SK-N-MC (cell line): ENCODE measurements around the gene ABCF2.

Source experiments
- DNase-seq: peaks from one replicate; pipeline ENCODE4 v3.0.0-alpha.2; 2011; ENCODE audit warnings: low read depth, low spot score
- H3K27ac ChIP-seq: fragments of 200-600 bp; sonication (generic); 2 replicates; pipeline ENCODE4 v1.5.1; 2016; ENCODE audit warnings: mixed run types
- H3K36me3 ChIP-seq: fragments of 200-600 bp; sonication (generic); 2 replicates; pipeline ENCODE4 v1.6.1; 2017; ENCODE audit warnings: antibody characterized with exemption, low read length, mixed read lengths; ENCODE audit not compliant: insufficient read depth
- H3K4me3 ChIP-seq: fragments of 200-600 bp; sonication (generic); 2 replicates; pipeline ENCODE4 v1.5.1; 2016
- H3K9ac ChIP-seq: fragments of 200-600 bp; sonication (generic); 2 replicates; pipeline ENCODE4 v1.8.0; 2017; ENCODE audit warnings: mixed run types, mixed read lengths; ENCODE audit not compliant: insufficient read length
- H3K9me3 ChIP-seq: fragments of 200-600 bp; sonication (generic); 2 replicates; pipeline ENCODE4 v1.6.1; 2017; ENCODE audit warnings: low read depth, mild to moderate bottlenecking, antibody characterized with exemption, low read length, moderate library complexity, mixed read lengths
- EZH2 ChIP-seq: fragments of 200-600 bp; sonication (generic); IDR thresholded peaks from one replicate; pipeline ENCODE4 v1.6.1; 2017; ENCODE audit warnings: antibody characterized with exemption
- FOXP2 ChIP-seq: optimal IDR thresholded peaks from 2 replicates; pipeline ENCODE3; 2011; ENCODE audit warnings: mild to moderate bottlenecking, moderate library complexity; ENCODE audit not compliant: insufficient read depth; ENCODE audit errors: extremely low read length, control extremely low read depth
- POLR2AphosphoS5 ChIP-seq: IDR thresholded peaks from 2 replicates; pipeline ENCODE4 v1.6.1; 2012; ENCODE audit warnings: mild to moderate bottlenecking, low read depth, low read length, borderline replicate concordance

Gene ABCF2

GRCh38 chr7:151213826-151214225, 13.2 kb downstream of the ABCF2 start:
- no peak for TF ChIP-seq EZH2
- no peak for TF ChIP-seq POLR2AphosphoS5
- TF ChIP-seq FOXP2, result no peak
- Histone ChIP-seq H3K4me3 (no peak overlapping the region), H3K36me3 (peaks cover 55% of the 10 kb centered on the region), H3K9me3 (no peaks in the 10 kb centered on the region), H3K9ac (no peak overlapping the region), H3K27ac (no peak overlapping the region)
- DNase-seq, result no peak

DNA sequence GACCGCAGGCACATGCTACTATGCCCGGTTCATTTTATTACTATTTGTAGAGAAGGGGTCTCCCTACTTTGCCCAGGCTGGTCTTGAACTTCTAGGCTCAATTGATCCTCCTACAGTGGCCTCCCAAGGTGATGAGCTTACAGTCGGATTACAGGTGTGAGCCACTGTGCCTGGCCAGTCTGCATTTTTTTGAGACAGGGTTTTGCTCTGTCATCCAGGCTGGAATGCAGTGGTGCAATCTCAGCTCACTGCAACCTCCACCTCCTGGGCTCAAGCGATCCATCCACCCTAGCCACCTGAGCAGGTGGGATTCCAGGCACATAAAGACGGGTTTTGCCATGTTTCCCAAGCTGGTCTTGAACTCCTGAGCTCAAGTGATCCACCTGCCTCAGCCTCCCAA, 14.4 kb downstream of the ABCF2 start:
- DNase-seq, result no peak
- H3K4me3 ChIP-seq, result no peak overlapping the region
- TF ChIP-seq POLR2AphosphoS5, result no peak
- TF ChIP-seq FOXP2, result no peak
- no peak for TF ChIP-seq EZH2
- peaks cover 43% of the 10 kb centered on the region for H3K36me3 ChIP-seq
- no peak overlapping the region for H3K27ac ChIP-seq
- H3K9me3 ChIP-seq, result no peaks in the 10 kb centered on the region
- no peak overlapping the region for H3K9ac ChIP-seq

DNA sequence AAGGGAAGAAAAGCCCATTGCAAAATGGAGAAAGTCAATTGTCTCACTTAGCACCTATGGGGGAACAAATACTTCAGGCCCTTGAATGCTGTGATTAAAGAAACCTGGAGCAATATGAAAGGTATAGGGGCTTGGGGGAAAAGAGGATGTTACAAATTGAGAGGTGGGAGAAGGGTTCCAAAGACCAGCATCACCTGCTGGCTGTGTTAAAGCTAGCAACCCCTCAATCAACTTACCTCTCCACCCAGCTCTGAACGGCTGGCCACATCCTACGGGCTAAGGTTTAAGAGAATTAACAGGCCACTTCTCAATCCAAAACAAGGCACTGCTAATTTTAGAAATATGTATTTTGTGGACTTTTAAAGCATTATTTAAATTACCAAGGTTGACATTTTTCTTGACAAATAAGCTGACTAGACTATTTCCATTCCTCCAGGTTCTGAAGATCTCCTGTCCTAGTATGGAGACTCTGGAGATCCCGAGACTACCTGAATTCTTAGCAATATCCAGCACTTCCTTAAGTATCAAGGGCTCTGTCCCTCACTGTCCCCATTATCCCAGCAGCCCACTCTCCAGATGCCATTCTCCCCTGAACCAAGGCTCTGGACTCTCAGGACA, 15.7 kb downstream of the ABCF2 start:
- no peak for TF ChIP-seq FOXP2
- TF ChIP-seq POLR2AphosphoS5, result peak; percentile 3; the same call in 1 of the 2 replicates
- H3K9ac ChIP-seq, result no peak overlapping the region
- DNase-seq, result no peak
- no peak overlapping the region for H3K27ac ChIP-seq
- no peaks in the 10 kb centered on the region for H3K9me3 ChIP-seq
- peaks cover 32% of the 10 kb centered on the region for H3K36me3 ChIP-seq
- H3K4me3 ChIP-seq, result no peak overlapping the region

- Histone ChIP-seq H3K4me3 (no peak within 1 kb of the TSS), H3K27ac (no peak within 1 kb of the TSS), H3K9me3 (no peaks in the 10 kb centered on the region), H3K36me3 (peaks cover 22% of the 10 kb centered on the region), H3K9ac (no peak within 1 kb of the TSS)
- TF ChIP-seq POLR2AphosphoS5, result no peak
- no peak for TF ChIP-seq FOXP2
- no peak for TF ChIP-seq EZH2
- no peak for DNase-seq
These were observed 16.7 kb downstream of the ABCF2 start, which contains the start of gene H2BK1 for GRCh38 chr7:151210087-151210854. TSS of gene H2BK1 (minus strand) at chr7:151210488. CDS start at chr7:151210318, 170 bp downstream.

DNA sequence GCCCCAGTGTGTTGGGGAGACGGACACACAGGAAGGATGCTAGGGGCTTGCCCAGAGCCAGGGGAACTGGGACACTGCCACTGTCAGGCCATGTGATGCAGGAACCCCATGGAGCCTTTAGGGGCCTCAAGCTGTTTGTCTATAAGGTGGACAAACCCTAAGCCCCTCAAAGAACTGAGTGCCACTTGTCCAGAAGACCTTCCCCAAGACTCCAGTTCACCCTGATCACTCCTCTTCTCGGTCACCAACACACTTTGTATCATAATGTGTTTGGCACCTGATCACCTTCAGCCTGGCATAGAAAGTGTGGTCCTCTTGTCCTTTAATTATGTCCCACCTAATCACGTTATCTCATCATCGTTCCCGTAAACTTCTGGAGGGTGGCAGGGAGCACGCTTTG, 17.4 kb downstream of the ABCF2 start:
- H3K36me3 ChIP-seq, result peaks cover 15% of the 10 kb centered on the region
- H3K4me3 ChIP-seq, result no peak overlapping the region
- TF ChIP-seq POLR2AphosphoS5 (no peak), FOXP2 (no peak), EZH2 (no peak)
- H3K9ac ChIP-seq, result no peak overlapping the region
- H3K9me3 ChIP-seq, result no peaks in the 10 kb centered on the region
- no peak overlapping the region for H3K27ac ChIP-seq
- DNase-seq, result no peak

GRCh38 chr7:151208253-151208862, 18.6 kb downstream of the ABCF2 start:
- no peak overlapping the region for H3K27ac ChIP-seq
- H3K36me3 ChIP-seq, result peaks cover 4% of the 10 kb centered on the region; the same call in 1 of the 2 replicates
- no peak for TF ChIP-seq EZH2
- no peak for TF ChIP-seq FOXP2
- no peak for TF ChIP-seq POLR2AphosphoS5
- no peak overlapping the region for H3K9ac ChIP-seq
- no peak overlapping the region for H3K4me3 ChIP-seq
- no peaks in the 10 kb centered on the region for H3K9me3 ChIP-seq
- DNase-seq, result no peak

DNA sequence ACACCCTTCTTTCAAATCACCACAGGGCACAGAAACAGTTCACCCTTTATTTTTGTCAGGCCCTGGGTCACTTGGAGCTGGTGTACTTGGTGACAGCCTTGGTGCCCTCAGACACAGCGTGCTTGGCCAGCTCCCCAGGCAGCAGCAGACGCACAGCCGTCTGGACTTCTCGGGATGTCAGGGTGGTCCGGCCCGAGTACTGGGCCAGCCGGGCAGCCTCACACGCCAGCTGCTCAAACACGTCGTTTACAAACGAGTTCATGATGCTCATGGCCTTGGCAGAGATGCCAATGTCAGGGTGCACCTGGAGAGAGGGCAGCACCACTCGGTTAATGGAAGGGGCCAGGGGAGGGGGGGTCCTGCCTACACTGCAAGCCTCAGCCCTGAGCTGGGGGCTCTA, 19.2 kb downstream of the ABCF2 start:
- no peak overlapping the region for H3K27ac ChIP-seq
- no peak overlapping the region for H3K4me3 ChIP-seq
- no peaks in the 10 kb centered on the region; the same call in 1 of the 2 replicates for H3K36me3 ChIP-seq
- H3K9ac ChIP-seq, result no peak overlapping the region
- no peaks in the 10 kb centered on the region for H3K9me3 ChIP-seq
- no peak for DNase-seq
- TF ChIP-seq EZH2 (no peak), FOXP2 (no peak), POLR2AphosphoS5 (no peak)

- H3K27ac ChIP-seq, result no peak overlapping the region
- TF ChIP-seq EZH2, result no peak
- no peak for TF ChIP-seq POLR2AphosphoS5
- H3K9ac ChIP-seq, result no peak overlapping the region
These were observed 19.7 kb downstream of the ABCF2 start for GRCh38 chr7:151207315-151207714.

More at GRCh38 chr7:151207315-151207714, 19.7 kb downstream of the ABCF2 start:
- no peak for DNase-seq
- Histone ChIP-seq H3K4me3 (no peak overlapping the region), H3K36me3 (no peaks in the 10 kb centered on the region), H3K9me3 (no peaks in the 10 kb centered on the region)
